Activated T-cell treated with anti-CD3 and anti-CD28 coated beads, Interleukin-2, amount 50 U/mL, for 72 hours (primary cell): Measurements from ENCODE around the gene YIPF1. TPM values are rescaled to one million over a fixed set of nuclear protein-coding genes. Genes with fewer than 3 reads are reported as not detected.

Source experiments
- ATAC-seq, 2 donors: fragments of 150-1000 bp; cut with Tn5 transposase; replicated peaks in 1 of 2; 2 replicates each; pipeline ENCODE4 v1.10.0; 2021; ENCODE audit warnings: moderate library complexity in 2 of 2, mild to moderate bottlenecking in 1 of 2
- DNase-seq, 2 donors: peaks; one replicate each; pipeline ENCODE4 v3.0.0; 2021 to 2022; ENCODE audit warnings: mixed read lengths in 1 of 2
- H3K27ac Mint-ChIP-seq: one replicate; pipeline ENCODE4 v1.8.0; 2022; ENCODE audit warnings: mild to moderate bottlenecking, moderate library complexity, mixed read lengths
- H3K27me3 Mint-ChIP-seq: one replicate; pipeline ENCODE4 v1.8.0; 2022; ENCODE audit warnings: low read depth, mixed read lengths
- H3K36me3 Mint-ChIP-seq, 2 donors: one replicate each; pipeline ENCODE4 v1.8.0; 2022; ENCODE audit warnings: mixed read lengths in 2 of 2, mild to moderate bottlenecking in 1 of 2; ENCODE audit not compliant: insufficient read depth in 2 of 2
- H3K4me1 Mint-ChIP-seq: one replicate; pipeline ENCODE4 v1.8.0; 2022; ENCODE audit warnings: low read depth, mixed read lengths
- H3K4me3 Mint-ChIP-seq, 2 donors: one replicate each; pipeline ENCODE4 v1.8.0; 2022; ENCODE audit warnings: mild to moderate bottlenecking in 2 of 2, mixed read lengths in 2 of 2, moderate library complexity in 2 of 2
- H3K9me3 Mint-ChIP-seq, 2 donors: one replicate each; pipeline ENCODE4 v1.8.0; 2022; ENCODE audit warnings: mixed read lengths in 2 of 2
- total RNA-seq, 2 donors: library from RNA; stranded (reverse); gene quantifications; one replicate each; pipeline ENCODE4 v1.2.3, GENCODE V29; 2022

Gene YIPF1
- 10 to 100 TPM; 33.7 to 48.5 TPM for total RNA-seq

- DNase-seq: peak; percentile 90 to 91
- ATAC-seq: peak; percentile 87 to 94
- Mint-ChIP-seq H3K27me3 (peaks cover 2% of the 10 kb centered on the region), H3K27ac (peak within 1 kb of the TSS; percentile 99), H3K4me1 (peaks cover 61% of the 10 kb centered on the region), H3K4me3 (peak within 1 kb of the TSS; percentile 90 to 98), H3K9me3 (no peaks in the 10 kb centered on the region), H3K36me3 (peaks cover 2 to 7% of the 10 kb centered on the region in 2 donors)
Measured at GRCh38 chr1:53889304-53890298, at the start of gene YIPF1. YIPF1 (minus strand) TSS chr1:53889797; CDS start chr1:53888937, 860 bp downstream.

- peak overlapping the region; percentile 92 for H3K27ac Mint-ChIP-seq
- H3K27me3 Mint-ChIP-seq: no peaks in the 10 kb centered on the region
- no peak overlapping the region for H3K4me3 Mint-ChIP-seq
- no peak for DNase-seq
- no peak for ATAC-seq
- H3K9me3 Mint-ChIP-seq: peaks cover 2 to 4% of the 10 kb centered on the region in 2 donors
- H3K4me1 Mint-ChIP-seq: peaks cover 36% of the 10 kb centered on the region
- H3K36me3 Mint-ChIP-seq: peaks cover 15 to 34% of the 10 kb centered on the region in 2 donors
Measured at GRCh38 chr1:53938136-53938830, 48.7 kb upstream of the YIPF1 start.

GRCh38 chr1:53936430-53936829 is 46.8 kb upstream of the YIPF1 start:
- H3K36me3 Mint-ChIP-seq: peaks cover 15 to 40% of the 10 kb centered on the region in 2 donors

GRCh38 chr1:53934170-53934765 is 44.7 kb upstream of the YIPF1 start:
- Mint-ChIP-seq H3K27me3 (no peaks in the 10 kb centered on the region), H3K36me3 (peaks cover 15 to 35% of the 10 kb centered on the region in 2 donors), H3K4me3 (no peak overlapping the region), H3K4me1 (peaks cover 18% of the 10 kb centered on the region), H3K27ac (no peak overlapping the region), H3K9me3 (peaks cover 2 to 4% of the 10 kb centered on the region in 2 donors)
- ATAC-seq (no peak), DNase-seq (no peak)

More at GRCh38 chr1:53936430-53936829, 46.8 kb upstream of the YIPF1 start:
- Mint-ChIP-seq H3K27me3 (no peaks in the 10 kb centered on the region), H3K27ac (no peak overlapping the region), H3K4me3 (no peak overlapping the region), H3K9me3 (peaks cover 2 to 4% of the 10 kb centered on the region in 2 donors), H3K4me1 (peaks cover 25% of the 10 kb centered on the region)
- ATAC-seq (no peak), DNase-seq (no peak)

GRCh38 chr1:53931523-53931922 is 41.9 kb upstream of the YIPF1 start:
- Mint-ChIP-seq H3K27ac (no peak overlapping the region), H3K9me3 (peaks cover 2 to 4% of the 10 kb centered on the region in 2 donors)
- ATAC-seq: no peak

GRCh38 chr1:53930932-53931331 is 41.3 kb upstream of the YIPF1 start:
- no peak for DNase-seq
- peaks cover 2 to 4% of the 10 kb centered on the region in 2 donors for H3K9me3 Mint-ChIP-seq
- H3K27ac Mint-ChIP-seq: no peak overlapping the region
- no peaks in the 10 kb centered on the region for H3K27me3 Mint-ChIP-seq
- ATAC-seq: no peak
- H3K4me3 Mint-ChIP-seq: no peak overlapping the region
- H3K4me1 Mint-ChIP-seq: no peaks in the 10 kb centered on the region
- H3K36me3 Mint-ChIP-seq: peaks cover 10 to 26% of the 10 kb centered on the region in 2 donors

More at GRCh38 chr1:53931523-53931922, 41.9 kb upstream of the YIPF1 start:
- H3K4me3 Mint-ChIP-seq: no peak overlapping the region
- H3K27me3 Mint-ChIP-seq: no peaks in the 10 kb centered on the region
- DNase-seq: no peak
- H3K36me3 Mint-ChIP-seq: peaks cover 11 to 26% of the 10 kb centered on the region in 2 donors
- no peaks in the 10 kb centered on the region for H3K4me1 Mint-ChIP-seq

- Mint-ChIP-seq H3K9me3 (peaks cover 0 to 2% of the 10 kb centered on the region in 2 donors), H3K36me3 (peaks cover 4 to 18% of the 10 kb centered on the region in 2 donors)
Measured at GRCh38 chr1:53929246-53929960, 39.8 kb upstream of the YIPF1 start.

GRCh38 chr1:53927376-53927881 is 37.8 kb upstream of the YIPF1 start:
- H3K27ac Mint-ChIP-seq: no peak overlapping the region
- H3K36me3 Mint-ChIP-seq: peaks cover 0 to 2% of the 10 kb centered on the region in 2 donors
- DNase-seq (no peak), ATAC-seq (no peak)
- no peaks in the 10 kb centered on the region for H3K4me1 Mint-ChIP-seq
- no peak overlapping the region for H3K4me3 Mint-ChIP-seq
- H3K27me3 Mint-ChIP-seq: no peaks in the 10 kb centered on the region
- no peaks in the 10 kb centered on the region for H3K9me3 Mint-ChIP-seq

More at GRCh38 chr1:53929246-53929960, 39.8 kb upstream of the YIPF1 start:
- Mint-ChIP-seq H3K4me1 (no peaks in the 10 kb centered on the region), H3K27ac (no peak overlapping the region), H3K4me3 (no peak overlapping the region), H3K27me3 (no peaks in the 10 kb centered on the region)
- ATAC-seq: no peak
- DNase-seq: no peak

GRCh38 chr1:53919675-53920066 is 30.1 kb upstream of the YIPF1 start:
- Mint-ChIP-seq H3K4me3 (peak overlapping the region; percentile 63 to 64), H3K27me3 (no peaks in the 10 kb centered on the region), H3K9me3 (no peaks in the 10 kb centered on the region), H3K4me1 (peaks cover 39% of the 10 kb centered on the region), H3K36me3 (peaks cover 0 to 13% of the 10 kb centered on the region in 2 donors), H3K27ac (peak overlapping the region; percentile 92)
- DNase-seq (peak in 1 of 2 donors; percentile 44), ATAC-seq (peak; percentile 88 to 92)

- no peak for DNase-seq
- no peak for ATAC-seq
- Mint-ChIP-seq H3K36me3 (peaks cover 0 to 13% of the 10 kb centered on the region in 2 donors), H3K27ac (no peak overlapping the region), H3K27me3 (no peaks in the 10 kb centered on the region), H3K4me1 (peaks cover 39% of the 10 kb centered on the region), H3K9me3 (no peaks in the 10 kb centered on the region), H3K4me3 (no peak overlapping the region)
Measured at GRCh38 chr1:53918343-53918742, 28.7 kb upstream of the YIPF1 start.

GRCh38 chr1:53913352-53914033 is 23.9 kb upstream of the YIPF1 start:
- Mint-ChIP-seq H3K27me3 (no peaks in the 10 kb centered on the region), H3K9me3 (no peaks in the 10 kb centered on the region), H3K27ac (no peak overlapping the region), H3K36me3 (no peaks in the 10 kb centered on the region), H3K4me1 (peaks cover 20% of the 10 kb centered on the region), H3K4me3 (no peak overlapping the region)
- no peak for DNase-seq
- no peak for ATAC-seq

- H3K36me3 Mint-ChIP-seq: no peaks in the 10 kb centered on the region
- H3K9me3 Mint-ChIP-seq: no peaks in the 10 kb centered on the region
- no peak for ATAC-seq
- peaks cover 11% of the 10 kb centered on the region for H3K4me1 Mint-ChIP-seq
- H3K27me3 Mint-ChIP-seq: no peaks in the 10 kb centered on the region
- DNase-seq: no peak
- no peak overlapping the region for H3K4me3 Mint-ChIP-seq
- H3K27ac Mint-ChIP-seq: no peak overlapping the region
Measured at GRCh38 chr1:53911442-53911841, 21.8 kb upstream of the YIPF1 start.
